Endometrial microvascular endothelial cells (primary cell): ENCODE data around the gene HBP1. TPM values are rescaled to one million over a fixed set of nuclear protein-coding genes. Genes with fewer than 3 reads are reported as not detected.
"Not testable (repeated sequence)": the region's sequence is repeated elsewhere in the genome, so short reads cannot be mapped to it uniquely, and the experiment has no call there.

Experiments
- in situ Hi-C: cut with HindIII; loops from 2 replicates; pipeline ENCODE4 v1.10.0; 2017; ENCODE audit warnings: low sequenced_read_pairs, low pct_unique_long_range_greater_than_20kb; ENCODE audit errors: inconsistent ontology term
- total RNA-seq: library from RNA; depleted of rRNA; stranded (reverse); fragments of >200 nt; gene quantifications from one replicate; pipeline ENCODE4 v1.2.3, GENCODE V29; 2015; ENCODE audit errors: inconsistent ontology term

The HBP1 gene
- total RNA-seq, 1 donor from 2014 or later: 53.6 TPM

DNA sequence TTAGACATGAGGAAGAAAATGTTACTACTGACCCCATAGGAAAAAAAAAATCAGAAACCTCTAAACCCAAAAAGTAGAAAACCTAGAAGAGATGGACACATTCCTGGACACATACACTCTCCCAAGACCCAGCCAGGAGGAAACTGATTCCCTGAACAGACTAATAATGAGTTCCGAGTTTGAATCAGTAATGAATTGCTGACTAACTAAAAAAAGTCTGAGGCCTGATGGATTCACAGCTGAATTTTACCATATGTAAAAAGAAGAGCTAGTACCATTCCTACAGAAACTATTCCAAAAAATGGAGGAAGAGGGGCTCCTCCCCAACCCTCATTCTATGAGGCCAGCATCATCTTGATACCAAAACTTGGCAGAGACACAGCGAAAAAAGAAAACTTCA lies 75.8 kb downstream of the HBP1 start:
- in situ Hi-C loops: no loop called here

DNA sequence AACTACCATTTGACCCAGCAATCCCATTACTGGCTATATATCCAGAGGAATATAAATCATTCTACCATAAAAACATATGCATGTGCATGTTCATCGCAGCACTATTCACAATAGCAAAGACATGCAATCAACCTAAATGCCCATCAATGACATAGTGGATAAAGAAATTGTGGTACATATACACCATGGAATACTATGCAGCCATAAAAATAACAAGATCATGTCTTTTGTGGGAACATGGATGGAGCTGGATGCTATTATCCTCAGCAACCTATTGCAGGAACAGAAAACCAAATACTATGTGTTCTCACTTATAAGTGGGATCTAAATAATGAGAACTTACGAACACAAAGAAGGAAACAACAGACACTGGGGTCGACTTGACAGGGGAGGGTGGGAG lies 78.0 kb downstream of the HBP1 start:
- in situ Hi-C loops: not testable (repeated sequence)

DNA sequence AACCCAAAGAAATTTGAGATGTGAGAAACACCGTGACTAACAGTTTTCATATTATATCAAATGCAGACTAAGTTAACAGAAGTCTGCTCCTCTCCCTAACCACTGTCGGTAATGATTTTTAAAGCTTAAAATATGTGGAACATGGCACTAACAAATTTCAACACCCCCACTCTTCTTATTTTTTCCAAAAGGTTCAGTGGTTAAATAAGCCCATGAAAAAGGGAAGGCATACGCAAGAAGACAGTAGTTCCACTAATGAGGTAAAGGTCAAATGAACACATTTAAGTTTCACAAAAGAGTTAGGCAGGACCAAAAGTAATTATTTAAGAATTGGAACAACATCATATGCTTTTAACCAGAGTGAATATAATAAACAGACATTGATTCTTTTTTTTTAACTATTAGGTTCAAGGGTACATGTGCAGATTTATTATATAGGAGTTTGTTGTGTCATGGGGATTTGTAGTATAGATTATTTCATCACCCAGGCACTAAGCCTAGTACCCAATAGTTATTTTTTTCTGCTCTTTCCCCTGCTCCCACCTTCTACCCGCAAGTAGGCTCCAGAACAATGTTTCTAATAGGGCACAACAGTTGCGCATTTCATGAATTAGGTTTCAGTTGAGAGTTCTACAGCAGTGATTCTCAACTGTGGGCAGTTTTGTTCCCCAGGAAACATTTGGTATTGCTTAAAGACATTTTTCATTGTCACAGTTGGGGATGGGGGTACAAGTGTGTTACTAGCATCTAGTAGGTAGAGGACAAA lies 79.9 kb downstream of the HBP1 start:
- in situ Hi-C loops: no loop called here

DNA sequence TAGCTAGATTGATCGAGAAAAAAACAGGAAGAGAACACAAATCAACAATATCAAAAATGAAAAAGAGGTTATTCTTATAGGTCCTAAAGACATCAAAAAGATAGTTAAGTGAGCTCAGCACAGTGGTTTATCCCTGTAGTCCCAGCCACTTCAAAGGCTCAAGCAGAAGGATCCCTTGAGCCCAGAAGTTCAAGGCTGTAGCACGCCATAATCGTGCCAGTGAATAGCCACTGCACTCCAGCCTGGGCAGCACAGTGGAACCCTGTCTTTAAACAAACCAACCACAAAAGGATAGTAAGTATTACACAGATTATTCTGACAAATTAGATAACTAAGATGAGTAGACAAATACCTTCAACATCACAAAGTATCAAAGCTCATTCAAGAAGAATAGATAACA lies 83.2 kb downstream of the HBP1 start:
- in situ Hi-C loops: no loop called here

Other genes with a start within 250 kb of the HBP1 start
- 100 TPM for gene PRKAR2B, start 124.3 kb upstream of the HBP1 start, total RNA-seq